ENCODE data around the gene CBX7. TPM values are rescaled to one million over a fixed set of nuclear protein-coding genes. Genes with fewer than 3 reads are reported as not detected.

CBX7 gene
- total RNA-seq, 4 donors from 2014 or later: 129 to 251 (median 173) TPM

GRCh38 chr22:39114112-39114511 is 38.4 kb downstream of the CBX7 start:
- Histone ChIP-seq H3K9me3 (no peaks in the 10 kb centered on the region), H3K27ac (replicated peaks in 1 of 4) (no peak overlapping the region), H3K4me3 (no peak overlapping the region), H3K27me3 (peaks cover 0 to 13% (median 0%) of the 10 kb centered on the region in 4 donors), H3K36me3 (no peaks in the 10 kb centered on the region), H3K4me1 (no peaks in the 10 kb centered on the region)
- no peak for TF ChIP-seq POLR2A (IDR thresholded peaks at IDR 0.05; ENCODE audit: low read depth)
- intact Hi-C loops (cut with DNase I): no loop called here
- no peak for DNase-seq (ENCODE audit: extremely low spot score)
- WGBS: 60% methylated on average over 6 of the region's 6 CpGs

GRCh38 chr22:39110631-39111561 is 41.6 kb downstream of the CBX7 start:
- H3K9me3 ChIP-seq: no peaks in the 10 kb centered on the region
- H3K4me3 ChIP-seq: no peak overlapping the region
- TF ChIP-seq EP300 (IDR thresholded peaks at IDR 0.05): no peak
- TF ChIP-seq POLR2A (IDR thresholded peaks at IDR 0.05; ENCODE audit: low read depth): no peak
- H3K36me3 ChIP-seq: no peaks in the 10 kb centered on the region
- DNase-seq (ENCODE audit: extremely low spot score): no peak
- H3K27ac ChIP-seq (replicated peaks in 1 of 4): no peak overlapping the region
- 65% methylated on average over 15 of the region's 15 CpGs for WGBS
- intact Hi-C loops (cut with DNase I): no loop called here
- peaks cover 0 to 13% (median 0%) of the 10 kb centered on the region in 4 donors for H3K27me3 ChIP-seq
- H3K4me1 ChIP-seq: no peaks in the 10 kb centered on the region

GRCh38 chr22:39109361-39109760 is 43.1 kb downstream of the CBX7 start:
- TF ChIP-seq POLR2AphosphoS5 (IDR thresholded peaks at IDR 0.05) (no peak), CTCF (IDR thresholded peaks at IDR 0.05) (no peak), EP300 (IDR thresholded peaks at IDR 0.05) (no peak), POLR2A (IDR thresholded peaks at IDR 0.05; ENCODE audit: low read depth) (no peak)
- Histone ChIP-seq H3K36me3 (no peaks in the 10 kb centered on the region), H3K27me3 (peaks cover 0 to 6% (median 0%) of the 10 kb centered on the region in 4 donors), H3K9me3 (no peaks in the 10 kb centered on the region), H3K4me1 (no peaks in the 10 kb centered on the region), H3K4me3 (no peak overlapping the region), H3K27ac (replicated peaks in 1 of 4) (no peak overlapping the region)
- no peak for DNase-seq (ENCODE audit: extremely low spot score)
- intact Hi-C loops (cut with DNase I): no loop called here
- 77% methylated on average over 9 of the region's 9 CpGs for WGBS

- Histone ChIP-seq H3K4me3 (no peak overlapping the region), H3K27me3 (peaks cover 0 to 5% (median 0%) of the 10 kb centered on the region in 4 donors), H3K9me3 (no peaks in the 10 kb centered on the region), H3K4me1 (no peaks in the 10 kb centered on the region), H3K36me3 (no peaks in the 10 kb centered on the region), H3K27ac (replicated peaks in 1 of 4) (no peak overlapping the region)
- TF ChIP-seq CTCF (IDR thresholded peaks at IDR 0.05) (no peak), POLR2AphosphoS5 (IDR thresholded peaks at IDR 0.05) (no peak), POLR2A (IDR thresholded peaks at IDR 0.05; ENCODE audit: low read depth) (no peak), EP300 (IDR thresholded peaks at IDR 0.05) (no peak)
- intact Hi-C loops (cut with DNase I): no loop called here
- WGBS: 95% methylated on average over 4 of the region's 4 CpGs
- no peak for DNase-seq (ENCODE audit: extremely low spot score)
These were observed 44.0 kb downstream of the CBX7 start for GRCh38 chr22:39108487-39108886.

- intact Hi-C loops (cut with DNase I): no loop called here
- peaks cover 0 to 10% (median 0%) of the 10 kb centered on the region in 4 donors for H3K27me3 ChIP-seq
- H3K36me3 ChIP-seq: no peaks in the 10 kb centered on the region
These were observed 46.2 kb downstream of the CBX7 start for GRCh38 chr22:39106326-39106725.

More at GRCh38 chr22:39106326-39106725, 46.2 kb downstream of the CBX7 start:
- Histone ChIP-seq H3K9me3 (no peaks in the 10 kb centered on the region), H3K4me1 (no peaks in the 10 kb centered on the region), H3K27ac (replicated peaks in 1 of 4) (no peak overlapping the region), H3K4me3 (no peak overlapping the region)
- 71% methylated on average over 2 of the region's 2 CpGs for WGBS
- TF ChIP-seq POLR2A (IDR thresholded peaks at IDR 0.05; ENCODE audit: low read depth): no peak
- TF ChIP-seq CTCF (IDR thresholded peaks at IDR 0.05): no peak
- TF ChIP-seq EP300 (IDR thresholded peaks at IDR 0.05): no peak
- no peak for TF ChIP-seq POLR2AphosphoS5 (IDR thresholded peaks at IDR 0.05)
- no peak for DNase-seq (ENCODE audit: extremely low spot score)
